ENCODE measurements around the gene BCAR3. TPM values are rescaled to one million over a fixed set of nuclear protein-coding genes. Genes with fewer than 3 reads are reported as not detected.

Gene BCAR3
- total RNA-seq, 1 experiment from 2014 or later = 9.3 TPM

- TF ChIP-seq CTCF (IDR thresholded peaks at IDR 0.05; ENCODE audit: insufficient read depth in 1 of 2, low read depth in 1 of 2, low read length in 1 of 2, severe bottlenecking in 1 of 2, unreplicated experiment in 1 of 2) = no peak
- H3K9me3 Mint-ChIP-seq (ENCODE audit: unreplicated experiment) = no peaks in the 10 kb centered on the region
- no peak overlapping the region for H3K27ac Mint-ChIP-seq (ENCODE audit: unreplicated experiment)
- DNase-seq = no peak
- peaks cover 32% of the 10 kb centered on the region for H3K4me1 Mint-ChIP-seq (ENCODE audit: low read depth, unreplicated experiment)
- BruUV-seq (replicated peaks) = no TSS peak
- no peaks in the 10 kb centered on the region for H3K27me3 Mint-ChIP-seq (ENCODE audit: insufficient read depth, unreplicated experiment)
- no peaks in the 10 kb centered on the region for H3K27me3 ChIP-seq (replicated peaks; ENCODE audit: control insufficient read depth, insufficient read depth, low read length)
- CTCF ChIA-PET = no interaction called here
- POLR2A ChIA-PET = no interaction called here
- H3K36me3 ChIP-seq (ENCODE audit: control insufficient read depth, insufficient read depth, low read length) = no peaks in the 10 kb centered on the region
- no peak overlapping the region for H3K4me3 ChIP-seq (ENCODE audit: low read depth, low read length)
- H3K9me3 ChIP-seq = no peaks in the 10 kb centered on the region
- intact Hi-C loops (cut with micrococcal nuclease; ENCODE audit: unreplicated experiment) = no loop called here
- peaks cover 32% of the 10 kb centered on the region for H3K4me1 ChIP-seq
- H3K36me3 Mint-ChIP-seq (ENCODE audit: insufficient read depth, unreplicated experiment) = peaks cover 22% of the 10 kb centered on the region
- H3K4me3 Mint-ChIP-seq (ENCODE audit: unreplicated experiment) = no peak overlapping the region
These were observed 78.5 kb downstream of the BCAR3 start for GRCh38 chr1:93603106-93603505.

- Histone ChIP-seq H3K9me3 (no peaks in the 10 kb centered on the region), H3K36me3 (ENCODE audit: control insufficient read depth, insufficient read depth, low read length) (no peaks in the 10 kb centered on the region), H3K4me1 (peaks cover 32% of the 10 kb centered on the region), H3K27me3 (replicated peaks; ENCODE audit: control insufficient read depth, insufficient read depth, low read length) (no peaks in the 10 kb centered on the region), H3K4me3 (ENCODE audit: low read depth, low read length) (no peak overlapping the region)
- no peak for DNase-seq
- peaks cover 32% of the 10 kb centered on the region for H3K4me1 Mint-ChIP-seq (ENCODE audit: low read depth, unreplicated experiment)
- H3K27ac Mint-ChIP-seq (ENCODE audit: unreplicated experiment) = no peak overlapping the region
- H3K27me3 Mint-ChIP-seq (ENCODE audit: insufficient read depth, unreplicated experiment) = no peaks in the 10 kb centered on the region
- TF ChIP-seq CTCF (IDR thresholded peaks at IDR 0.05; ENCODE audit: insufficient read depth in 1 of 2, low read depth in 1 of 2, low read length in 1 of 2, severe bottlenecking in 1 of 2, unreplicated experiment in 1 of 2) = no peak
- H3K4me3 Mint-ChIP-seq (ENCODE audit: unreplicated experiment) = no peak overlapping the region
- BruUV-seq (replicated peaks) = no TSS peak
- POLR2A ChIA-PET = no interaction called here
- CTCF ChIA-PET = no interaction called here
- intact Hi-C loops (cut with micrococcal nuclease; ENCODE audit: unreplicated experiment) = no loop called here
- no peaks in the 10 kb centered on the region for H3K9me3 Mint-ChIP-seq (ENCODE audit: unreplicated experiment)
- H3K36me3 Mint-ChIP-seq (ENCODE audit: insufficient read depth, unreplicated experiment) = peaks cover 15% of the 10 kb centered on the region
These were observed 79.5 kb downstream of the BCAR3 start for GRCh38 chr1:93602101-93602500.

- peak overlapping the region; percentile 29 for H3K27ac Mint-ChIP-seq (ENCODE audit: unreplicated experiment)
- Histone ChIP-seq H3K9me3 (no peaks in the 10 kb centered on the region), H3K4me3 (ENCODE audit: low read depth, low read length) (no peak overlapping the region), H3K36me3 (ENCODE audit: control insufficient read depth, insufficient read depth, low read length) (no peaks in the 10 kb centered on the region), H3K27me3 (replicated peaks; ENCODE audit: control insufficient read depth, insufficient read depth, low read length) (no peaks in the 10 kb centered on the region), H3K4me1 (peaks cover 32% of the 10 kb centered on the region)
- CTCF ChIA-PET = no interaction called here
- BruUV-seq (replicated peaks) = no TSS peak
- no peaks in the 10 kb centered on the region for H3K9me3 Mint-ChIP-seq (ENCODE audit: unreplicated experiment)
- POLR2A ChIA-PET = no interaction called here
- H3K27me3 Mint-ChIP-seq (ENCODE audit: insufficient read depth, unreplicated experiment) = no peaks in the 10 kb centered on the region
- DNase-seq = no peak
- intact Hi-C loops (cut with micrococcal nuclease; ENCODE audit: unreplicated experiment) = no loop called here
- H3K4me1 Mint-ChIP-seq (ENCODE audit: low read depth, unreplicated experiment) = peaks cover 30% of the 10 kb centered on the region
- H3K4me3 Mint-ChIP-seq (ENCODE audit: unreplicated experiment) = no peak overlapping the region
- H3K36me3 Mint-ChIP-seq (ENCODE audit: insufficient read depth, unreplicated experiment) = peaks cover 11% of the 10 kb centered on the region
- TF ChIP-seq CTCF (IDR thresholded peaks at IDR 0.05; ENCODE audit: insufficient read depth in 1 of 2, low read depth in 1 of 2, low read length in 1 of 2, severe bottlenecking in 1 of 2, unreplicated experiment in 1 of 2) = no peak
These were observed 80.0 kb downstream of the BCAR3 start for GRCh38 chr1:93601686-93602085.

Measured in Caco-2 (cell line).